Stimulated activated CD4-positive, alpha-beta T cell treated with anti-CD3 and anti-CD28 coated beads, Interleukin-15, amount 100 ng/mL, for 24 hours (primary cell): Measurements from ENCODE around the gene PRR23B.

Experiments
- DNase-seq: peaks from one replicate; pipeline ENCODE4 v3.0.0-alpha.2; 2020

Gene PRR23B

DNA sequence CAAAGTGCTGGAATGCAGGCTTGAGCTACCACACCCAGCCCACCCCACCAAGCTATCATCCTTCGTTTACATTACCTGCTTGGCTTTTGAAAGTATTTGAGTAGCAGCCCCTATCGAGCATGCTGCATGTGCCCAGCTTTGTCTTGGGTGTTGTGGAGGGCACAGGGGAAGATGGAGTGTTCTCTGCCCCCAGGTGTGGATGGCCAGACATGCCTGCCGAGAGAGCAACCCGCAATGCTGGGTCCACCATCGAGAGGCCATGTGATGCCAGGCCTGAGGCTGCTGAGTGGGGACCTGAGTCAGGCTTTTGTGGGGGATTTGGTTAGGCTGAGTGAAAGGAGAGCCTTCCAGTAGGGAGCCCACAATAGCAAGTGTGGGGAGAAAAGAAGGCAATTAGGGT is 47.8 kb downstream of the PRR23B start:
- DNase-seq = no peak

DNA sequence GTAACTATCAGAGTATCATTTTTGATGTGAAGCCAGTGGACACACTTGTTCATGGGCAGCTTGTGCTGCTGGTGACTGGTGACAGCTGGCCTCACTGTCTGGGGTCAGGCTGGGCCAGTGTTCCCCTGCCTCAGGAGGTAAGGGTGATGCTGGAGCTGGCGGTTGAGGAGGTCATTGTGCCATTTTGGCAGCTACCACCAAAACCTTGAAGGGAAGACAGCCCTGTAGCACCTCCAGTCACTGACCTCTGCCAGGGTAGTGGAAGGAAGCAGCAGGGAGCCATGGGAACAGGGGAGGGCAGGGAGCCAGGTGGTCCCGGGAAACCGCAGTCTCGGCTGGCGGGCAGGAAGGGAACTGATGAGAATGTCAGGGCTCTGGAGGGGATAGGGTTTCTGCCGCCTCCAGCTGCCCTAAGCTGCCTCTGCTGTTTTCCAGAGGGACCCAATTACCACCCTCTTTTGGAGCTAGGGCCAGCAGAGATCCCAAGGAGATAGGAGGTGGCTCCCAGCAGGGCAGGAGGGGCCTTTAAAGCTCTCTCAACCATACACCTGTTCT is 48.9 kb downstream of the PRR23B start:
- no peak for DNase-seq
